Thoracic aorta (tissue), 2 donors: Measurements from ENCODE around the gene C7orf25. TPM values are rescaled to one million over a fixed set of nuclear protein-coding genes. Genes with fewer than 3 reads are reported as not detected.

ENCODE experiments used
- ATAC-seq: fragments of 150-250 bp; one replicate; pipeline ENCODE4 v1.8.0; 2017; ENCODE audit warnings: low read depth; ENCODE audit not compliant: insufficient number of reproducible peaks, low FRiP score
- DNase-seq: peaks from one replicate; pipeline ENCODE4 v3.0.0-alpha.2; 2020; ENCODE audit warnings: low spot score
- H3K27ac ChIP-seq, 2 donors: fragments of 200-600 bp; sonication (generic); 1 replicate in 1 of 2; 2 replicates in 1 of 2; pipeline ENCODE4 v1.5.1; 2016; ENCODE audit warnings: mild to moderate bottlenecking in 2 of 2, moderate library complexity in 2 of 2
- H3K27me3 ChIP-seq: fragments of 200-600 bp; sonication (generic); replicated peaks from 2 replicates; pipeline ENCODE4 v1.6.0; 2016; ENCODE audit warnings: mild to moderate bottlenecking; ENCODE audit not compliant: insufficient read depth
- H3K36me3 ChIP-seq: fragments of 200-600 bp; sonication (generic); one replicate; pipeline ENCODE4 v1.5.1; 2016
- H3K4me1 ChIP-seq, 2 donors: fragments of 200-600 bp; sonication (generic); 1 replicate in 1 of 2; 2 replicates in 1 of 2; pipeline versions ENCODE4 v1.5.1 to v1.6.0; 2016; ENCODE audit warnings: low read depth in 2 of 2, mild to moderate bottlenecking in 1 of 2; ENCODE audit not compliant: control insufficient read depth in 1 of 2
- H3K4me3 ChIP-seq: fragments of 200-600 bp; sonication (generic); 2 replicates; pipeline ENCODE4 v1.5.1; 2016; ENCODE audit warnings: mild to moderate bottlenecking
- H3K9me3 ChIP-seq: fragments of 200-600 bp; sonication (generic); 2 replicates; pipeline ENCODE4 v1.5.1; 2016
- total RNA-seq, 2 donors: library from RNA; depleted of rRNA; stranded (reverse); fragments of >200 nt; gene quantifications; one replicate each; pipeline versions ENCODE4 v1.1.0 to v1.2.3, GENCODE V29; 2016
- TF ChIP-seq, protein P1 (sequence below): fragments of 200-600 bp; sonication (generic); IDR thresholded peaks from one replicate; pipeline ENCODE4 v1.5.1; 2019; ENCODE audit warnings: antibody characterized with exemption

Gene C7orf25
- total RNA-seq: 10 to 100 TPM; 17.1 to 18.1 TPM

- H3K27ac ChIP-seq: peak within 1 kb of the TSS; percentile 23 to 51
- TF ChIP-seq, protein P1, sequence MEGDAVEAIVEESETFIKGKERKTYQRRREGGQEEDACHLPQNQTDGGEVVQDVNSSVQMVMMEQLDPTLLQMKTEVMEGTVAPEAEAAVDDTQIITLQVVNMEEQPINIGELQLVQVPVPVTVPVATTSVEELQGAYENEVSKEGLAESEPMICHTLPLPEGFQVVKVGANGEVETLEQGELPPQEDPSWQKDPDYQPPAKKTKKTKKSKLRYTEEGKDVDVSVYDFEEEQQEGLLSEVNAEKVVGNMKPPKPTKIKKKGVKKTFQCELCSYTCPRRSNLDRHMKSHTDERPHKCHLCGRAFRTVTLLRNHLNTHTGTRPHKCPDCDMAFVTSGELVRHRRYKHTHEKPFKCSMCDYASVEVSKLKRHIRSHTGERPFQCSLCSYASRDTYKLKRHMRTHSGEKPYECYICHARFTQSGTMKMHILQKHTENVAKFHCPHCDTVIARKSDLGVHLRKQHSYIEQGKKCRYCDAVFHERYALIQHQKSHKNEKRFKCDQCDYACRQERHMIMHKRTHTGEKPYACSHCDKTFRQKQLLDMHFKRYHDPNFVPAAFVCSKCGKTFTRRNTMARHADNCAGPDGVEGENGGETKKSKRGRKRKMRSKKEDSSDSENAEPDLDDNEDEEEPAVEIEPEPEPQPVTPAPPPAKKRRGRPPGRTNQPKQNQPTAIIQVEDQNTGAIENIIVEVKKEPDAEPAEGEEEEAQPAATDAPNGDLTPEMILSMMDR: no peak
- ATAC-seq (peak; percentile 94), DNase-seq (peak; percentile 77)
- peak within 1 kb of the TSS; percentile 87 for H3K4me3 ChIP-seq
- H3K4me1 ChIP-seq: peaks cover 0 to 18% of the 10 kb centered on the region in 2 donors
- H3K36me3 ChIP-seq: peaks cover 1% of the 10 kb centered on the region
- no peaks in the 10 kb centered on the region for H3K9me3 ChIP-seq
- H3K27me3 ChIP-seq: no peaks in the 10 kb centered on the region
Measured at GRCh38 chr7:42911454-42912447, at the start of gene C7orf25. Gene C7orf25, minus strand, starts transcription at chr7:42912070. Its CDS starts 1,170 bp downstream, at chr7:42910900.

GRCh38 chr7:42961170-42961569, 49.3 kb upstream of the C7orf25 start:
- Histone ChIP-seq H3K27me3 (no peaks in the 10 kb centered on the region), H3K4me3 (no peak overlapping the region), H3K4me1 (no peaks in the 10 kb centered on the region), H3K36me3 (no peaks in the 10 kb centered on the region), H3K9me3 (no peaks in the 10 kb centered on the region), H3K27ac (no peak overlapping the region)
- ATAC-seq: no peak
- DNase-seq: no peak
- TF ChIP-seq, protein P1: no peak

DNA sequence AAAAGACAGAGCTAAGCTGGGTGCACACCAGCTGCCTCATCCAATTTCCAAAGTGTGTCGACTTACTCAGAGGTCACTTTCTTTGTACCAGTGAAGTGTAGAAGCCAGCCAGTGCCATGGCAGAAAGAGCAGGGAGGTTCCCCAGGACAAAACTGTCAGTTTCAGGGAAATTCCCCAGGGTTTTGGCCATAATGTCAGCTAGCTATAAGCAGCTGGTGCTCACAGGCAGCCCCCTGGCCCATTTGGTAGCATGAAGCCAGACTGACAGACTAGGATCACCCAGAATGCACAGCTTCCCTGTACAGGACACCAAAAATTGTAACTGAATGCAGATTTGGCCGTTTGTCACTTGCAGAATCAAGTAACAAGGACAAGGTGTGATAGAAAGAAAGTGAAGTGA, 48.9 kb upstream of the C7orf25 start:
- H3K4me3 ChIP-seq: no peak overlapping the region
- no peaks in the 10 kb centered on the region for H3K27me3 ChIP-seq
- no peaks in the 10 kb centered on the region for H3K36me3 ChIP-seq
- no peaks in the 10 kb centered on the region for H3K9me3 ChIP-seq
- no peaks in the 10 kb centered on the region for H3K4me1 ChIP-seq
- no peak overlapping the region for H3K27ac ChIP-seq
- TF ChIP-seq, protein P1: no peak
- no peak for ATAC-seq
- DNase-seq: no peak

DNA sequence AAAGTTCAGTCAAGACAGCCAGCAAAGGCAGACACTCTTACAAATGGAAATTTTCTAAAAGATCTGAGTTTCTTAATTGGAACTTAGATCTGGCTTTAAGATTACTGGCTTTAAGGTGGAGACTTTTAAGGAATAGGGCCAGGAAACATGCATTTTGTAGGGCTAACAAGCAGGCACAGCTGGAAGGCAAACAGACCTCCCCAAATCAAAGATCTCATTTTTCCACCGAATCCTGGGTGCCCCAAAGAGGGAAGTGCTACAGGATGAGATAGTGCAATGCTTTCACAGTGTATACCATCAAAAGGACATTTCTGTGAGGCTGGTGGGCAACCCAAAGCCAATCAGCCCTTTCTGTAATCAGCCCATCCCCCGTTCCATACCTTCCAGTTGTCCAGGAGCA, 47.7 kb upstream of the C7orf25 start:
- no peaks in the 10 kb centered on the region for H3K4me1 ChIP-seq
- no peak for ATAC-seq
- TF ChIP-seq, protein P1: no peak
- H3K27me3 ChIP-seq: no peaks in the 10 kb centered on the region
- H3K9me3 ChIP-seq: no peaks in the 10 kb centered on the region
- no peaks in the 10 kb centered on the region for H3K36me3 ChIP-seq
- DNase-seq: no peak
- no peak overlapping the region for H3K4me3 ChIP-seq
- H3K27ac ChIP-seq: no peak overlapping the region

DNA sequence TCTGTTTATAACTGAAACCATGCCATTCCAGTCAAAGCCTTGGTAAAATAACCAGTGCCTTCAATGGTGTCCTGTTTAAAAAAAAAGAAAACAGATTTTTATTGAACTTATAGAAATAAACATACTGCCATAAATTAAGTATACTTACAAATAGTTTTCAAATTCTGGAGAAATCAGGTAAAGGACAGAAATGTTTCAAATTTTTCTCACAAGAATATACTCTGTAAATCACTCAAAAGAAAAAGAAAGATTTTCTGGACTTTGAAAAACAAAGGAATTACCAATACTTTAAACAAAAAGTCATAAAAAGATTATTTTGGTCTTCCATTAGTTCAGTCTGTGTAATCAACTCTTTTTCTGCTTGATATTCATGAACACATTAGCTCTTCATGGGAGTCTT, 44.2 kb upstream of the C7orf25 start:
- no peaks in the 10 kb centered on the region for H3K36me3 ChIP-seq
- ATAC-seq (no peak), DNase-seq (no peak)
- TF ChIP-seq, protein P1: no peak
- no peaks in the 10 kb centered on the region for H3K4me1 ChIP-seq
- no peak overlapping the region for H3K4me3 ChIP-seq
- H3K27me3 ChIP-seq: no peaks in the 10 kb centered on the region
- H3K27ac ChIP-seq: no peak overlapping the region
- no peaks in the 10 kb centered on the region for H3K9me3 ChIP-seq
